Dendritic cell treated with granulocyte-macrophage colony-stimulating factor and Interleukin-4, amounts not matched to agents 40 ng/mL and 50 ng/mL, for 4 days (primary cell): ENCODE results near the gene ASAP3.
A peak's percentile ranks its signal among the peaks of the same experiment; 100 is the strongest.

Experiments used
- H3K27ac Mint-ChIP-seq: one replicate; pipeline ENCODE4 v1.8.0; 2022; ENCODE audit warnings: mild to moderate bottlenecking, mixed read lengths
- H3K27me3 Mint-ChIP-seq: one replicate; pipeline ENCODE4 v1.8.0; 2022; ENCODE audit warnings: mild to moderate bottlenecking, mixed read lengths
- H3K36me3 Mint-ChIP-seq: one replicate; pipeline ENCODE4 v1.8.0; 2022; ENCODE audit warnings: low read depth, mixed read lengths
- H3K4me1 Mint-ChIP-seq: one replicate; pipeline ENCODE4 v1.8.0; 2022; ENCODE audit warnings: low read depth, mixed read lengths
- H3K4me3 Mint-ChIP-seq: one replicate; pipeline ENCODE4 v1.8.0; 2022; ENCODE audit warnings: mild to moderate bottlenecking, moderate library complexity, mixed read lengths
- H3K9me3 Mint-ChIP-seq: one replicate; pipeline ENCODE4 v1.8.0; 2022; ENCODE audit warnings: mixed read lengths
- intact Hi-C: fragments of 100-400 bp; cut with micrococcal nuclease; formaldehyde crosslinking; loops from one replicate; pipeline ENCODE4 v1.15.0; 2022

Gene ASAP3

DNA sequence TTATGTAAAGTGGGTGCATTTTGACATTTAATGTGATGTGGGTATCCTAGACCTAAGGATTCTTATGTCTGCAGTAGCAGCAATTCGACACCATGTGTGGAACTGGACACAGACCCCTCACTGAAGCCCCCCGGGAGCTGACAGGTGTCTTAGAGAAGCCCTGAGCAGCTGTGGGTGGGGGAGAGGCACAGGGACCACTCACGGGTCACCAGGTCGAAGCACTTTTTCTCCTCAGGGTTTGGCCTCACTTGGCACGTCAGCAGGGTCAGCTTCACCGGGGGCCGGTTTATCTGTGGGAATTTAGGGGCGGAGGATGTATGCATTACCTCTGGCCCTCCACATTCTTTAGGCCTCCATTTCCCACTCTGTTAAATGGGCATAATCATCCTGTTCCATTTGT is 45.4 kb downstream of the ASAP3 start:
- peaks cover 19% of the 10 kb centered on the region for H3K4me1 Mint-ChIP-seq
- no peak overlapping the region for H3K4me3 Mint-ChIP-seq
- peaks cover 56% of the 10 kb centered on the region for H3K27me3 Mint-ChIP-seq
- intact Hi-C loops: no loop called here
- no peaks in the 10 kb centered on the region for H3K36me3 Mint-ChIP-seq
- H3K27ac Mint-ChIP-seq: no peak overlapping the region
- H3K9me3 Mint-ChIP-seq: no peaks in the 10 kb centered on the region

DNA sequence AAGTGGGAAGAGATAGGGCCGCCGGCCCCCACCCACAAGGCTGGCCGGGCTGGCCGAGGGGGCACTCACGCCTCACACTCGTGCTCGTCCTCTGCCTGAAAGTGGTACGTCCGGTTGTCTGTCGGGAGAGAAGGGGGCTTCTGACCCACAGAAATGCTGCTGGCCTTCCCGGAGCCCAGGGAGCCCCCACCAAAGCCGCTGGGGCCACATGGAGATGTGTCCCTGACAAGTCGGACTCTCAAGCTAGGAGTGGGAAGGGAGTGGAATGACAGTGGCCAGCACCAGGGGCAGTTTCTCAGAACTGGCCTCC is 46.7 kb downstream of the ASAP3 start:
- H3K4me1 Mint-ChIP-seq: peaks cover 7% of the 10 kb centered on the region
- H3K27ac Mint-ChIP-seq: no peak overlapping the region
- H3K4me3 Mint-ChIP-seq: no peak overlapping the region
- no peaks in the 10 kb centered on the region for H3K36me3 Mint-ChIP-seq
- H3K27me3 Mint-ChIP-seq: peaks cover 60% of the 10 kb centered on the region
- intact Hi-C loops: no loop called here
- no peaks in the 10 kb centered on the region for H3K9me3 Mint-ChIP-seq

DNA sequence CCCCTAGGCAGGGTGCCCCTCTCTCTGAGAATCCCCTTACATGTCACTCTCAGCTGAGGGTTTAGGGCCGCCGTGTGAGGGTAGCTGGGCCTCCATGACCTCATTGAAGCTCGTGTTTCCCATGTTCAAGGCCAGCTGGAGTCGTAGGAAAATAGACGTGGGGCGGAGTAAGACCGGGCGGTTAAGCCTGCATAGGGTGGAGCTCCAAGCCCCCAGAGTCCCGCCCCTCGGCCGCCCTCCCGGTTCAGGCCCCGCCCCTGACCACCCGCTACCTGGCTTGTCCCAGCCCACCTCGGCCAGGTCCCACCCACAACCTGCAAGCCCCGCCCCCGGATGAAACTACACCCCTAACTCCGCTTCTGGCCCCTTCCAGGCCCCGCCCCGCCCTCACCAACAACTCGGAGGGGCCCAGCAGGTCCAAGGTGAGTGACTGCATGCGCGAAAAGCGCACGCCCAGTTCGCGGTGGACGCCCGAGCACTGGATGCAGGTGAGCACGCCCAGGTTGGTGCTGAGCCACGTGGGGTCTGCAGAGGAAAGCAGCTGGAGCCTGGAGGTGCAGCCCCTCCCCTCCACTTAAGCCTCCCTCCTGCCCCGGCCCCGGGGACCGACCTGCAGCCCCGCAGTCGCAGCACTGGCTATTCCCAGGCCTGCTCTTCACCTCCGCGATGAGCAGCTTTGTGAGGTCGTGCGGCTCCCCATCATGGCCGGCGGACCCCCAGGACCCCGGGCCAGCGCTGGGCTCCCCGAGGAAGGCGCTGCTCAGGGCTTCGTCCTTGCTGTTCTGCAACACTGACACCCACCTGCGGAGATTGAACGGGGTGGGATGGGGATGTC is 47.2 kb downstream of the ASAP3 start:
- Mint-ChIP-seq H3K27me3 (peaks cover 58% of the 10 kb centered on the region), H3K4me3 (no peak overlapping the region), H3K9me3 (no peaks in the 10 kb centered on the region)

DNA sequence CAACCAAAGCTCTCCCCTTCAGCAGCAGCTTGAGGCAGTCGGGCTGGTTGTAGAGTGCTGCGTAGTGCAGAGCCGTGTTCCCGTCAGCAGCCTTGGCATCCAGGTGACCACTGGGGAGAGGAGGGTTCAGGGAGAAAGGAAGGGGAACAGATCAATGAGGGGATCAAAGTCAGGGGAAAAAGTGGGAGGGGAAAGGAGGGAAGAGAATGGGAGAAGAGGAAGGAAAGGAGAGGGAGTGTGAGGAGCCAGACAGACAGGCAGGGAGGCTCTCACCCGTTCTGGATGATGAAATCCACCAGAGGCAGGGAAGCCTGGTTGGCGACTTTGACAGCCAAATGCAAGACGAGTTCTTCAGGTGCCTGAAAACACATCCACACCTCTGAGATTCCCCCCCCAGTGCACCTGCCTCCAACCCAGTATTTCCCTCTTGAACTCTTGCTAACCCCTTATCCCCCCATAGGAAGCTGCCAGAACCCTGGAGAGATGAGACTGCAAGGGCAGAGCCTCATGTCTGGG is 49.7 kb downstream of the ASAP3 start:
- H3K36me3 Mint-ChIP-seq: no peaks in the 10 kb centered on the region
- no peaks in the 10 kb centered on the region for H3K9me3 Mint-ChIP-seq
- H3K4me3 Mint-ChIP-seq: no peak overlapping the region
- H3K27ac Mint-ChIP-seq: no peak overlapping the region
- intact Hi-C loops: no loop called here
- H3K27me3 Mint-ChIP-seq: peaks cover 69% of the 10 kb centered on the region
- H3K4me1 Mint-ChIP-seq: peaks cover 7% of the 10 kb centered on the region

More for the DNA sequence above, 47.2 kb downstream of the ASAP3 start:
- Mint-ChIP-seq H3K4me1 (peaks cover 7% of the 10 kb centered on the region), H3K36me3 (no peaks in the 10 kb centered on the region), H3K27ac (no peak overlapping the region)
- intact Hi-C loops: no loop called here

DNA sequence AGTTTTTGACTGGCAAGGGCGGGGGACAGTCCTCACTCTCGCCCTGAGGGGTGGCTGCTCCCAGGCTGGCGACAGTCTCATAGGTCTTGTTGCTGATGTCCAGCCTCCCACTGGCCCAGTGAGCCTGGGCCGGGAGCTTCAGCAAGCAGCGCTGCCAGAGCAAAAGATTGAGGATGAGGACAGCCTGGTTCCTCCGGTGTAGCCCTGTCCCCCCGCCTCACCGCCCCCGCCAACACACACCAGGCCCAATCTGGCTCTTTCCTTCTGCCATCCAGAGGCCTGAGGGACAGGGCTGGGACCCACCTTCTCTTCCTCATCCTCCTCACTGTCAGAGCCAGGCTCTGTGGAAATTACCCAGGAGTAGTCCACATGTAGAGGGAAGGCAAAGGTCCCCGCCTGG is 50.9 kb downstream of the ASAP3 start:
- no peak overlapping the region for H3K27ac Mint-ChIP-seq
- H3K4me1 Mint-ChIP-seq: peaks cover 8% of the 10 kb centered on the region
- H3K27me3 Mint-ChIP-seq: peaks cover 79% of the 10 kb centered on the region
- no peaks in the 10 kb centered on the region for H3K9me3 Mint-ChIP-seq
- intact Hi-C loops: no loop called here
- no peaks in the 10 kb centered on the region for H3K36me3 Mint-ChIP-seq
- no peak overlapping the region for H3K4me3 Mint-ChIP-seq

DNA sequence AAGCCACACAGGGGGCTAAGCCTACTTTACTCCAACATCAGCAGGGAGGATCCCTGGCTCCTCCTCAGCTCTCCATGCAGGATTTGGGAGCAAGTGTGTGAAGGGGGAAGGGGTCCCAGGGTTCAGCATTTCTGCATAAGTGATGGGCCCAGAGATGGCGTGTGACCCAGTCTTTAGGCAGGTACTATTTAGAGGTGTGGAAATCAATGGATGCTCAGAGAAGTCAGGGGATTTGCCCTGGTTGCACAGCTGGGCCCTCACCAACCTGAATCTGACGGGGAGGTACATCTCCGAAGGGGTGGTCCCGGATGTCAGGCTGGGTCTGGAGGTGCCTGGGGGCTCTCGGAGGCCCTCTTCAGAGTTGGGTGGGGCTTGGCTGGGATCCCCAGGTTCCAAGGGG is 52.5 kb downstream of the ASAP3 start:
- no peaks in the 10 kb centered on the region for H3K9me3 Mint-ChIP-seq
- H3K4me1 Mint-ChIP-seq: peaks cover 17% of the 10 kb centered on the region
- H3K27me3 Mint-ChIP-seq: peaks cover 75% of the 10 kb centered on the region
- intact Hi-C loops: no loop called here
- no peak overlapping the region for H3K27ac Mint-ChIP-seq
- H3K36me3 Mint-ChIP-seq: no peaks in the 10 kb centered on the region
- no peak overlapping the region for H3K4me3 Mint-ChIP-seq

DNA sequence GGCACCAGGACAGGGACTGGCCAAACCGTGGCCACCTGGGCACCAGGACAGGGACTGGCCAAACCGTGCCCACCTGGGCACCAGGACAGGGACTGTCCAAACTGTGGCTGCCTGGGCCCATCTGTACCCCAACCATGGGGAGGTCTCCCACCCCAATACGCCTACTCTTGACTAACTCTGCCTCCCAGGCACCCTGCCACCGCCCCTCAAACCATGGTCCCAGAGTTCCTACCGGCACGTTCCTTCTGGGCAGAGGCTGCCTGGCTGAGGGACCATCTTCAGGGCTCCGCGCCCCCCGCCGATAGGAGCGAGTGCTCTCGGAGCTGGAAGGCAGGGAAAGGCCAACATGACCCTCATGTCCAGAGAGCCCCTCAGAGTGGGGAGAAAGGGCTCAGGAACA is 53.2 kb downstream of the ASAP3 start:
- intact Hi-C loops: no loop called here
- Mint-ChIP-seq H3K4me3 (no peak overlapping the region), H3K27ac (no peak overlapping the region), H3K27me3 (peaks cover 76% of the 10 kb centered on the region), H3K36me3 (no peaks in the 10 kb centered on the region), H3K9me3 (no peaks in the 10 kb centered on the region), H3K4me1 (peaks cover 21% of the 10 kb centered on the region)

DNA sequence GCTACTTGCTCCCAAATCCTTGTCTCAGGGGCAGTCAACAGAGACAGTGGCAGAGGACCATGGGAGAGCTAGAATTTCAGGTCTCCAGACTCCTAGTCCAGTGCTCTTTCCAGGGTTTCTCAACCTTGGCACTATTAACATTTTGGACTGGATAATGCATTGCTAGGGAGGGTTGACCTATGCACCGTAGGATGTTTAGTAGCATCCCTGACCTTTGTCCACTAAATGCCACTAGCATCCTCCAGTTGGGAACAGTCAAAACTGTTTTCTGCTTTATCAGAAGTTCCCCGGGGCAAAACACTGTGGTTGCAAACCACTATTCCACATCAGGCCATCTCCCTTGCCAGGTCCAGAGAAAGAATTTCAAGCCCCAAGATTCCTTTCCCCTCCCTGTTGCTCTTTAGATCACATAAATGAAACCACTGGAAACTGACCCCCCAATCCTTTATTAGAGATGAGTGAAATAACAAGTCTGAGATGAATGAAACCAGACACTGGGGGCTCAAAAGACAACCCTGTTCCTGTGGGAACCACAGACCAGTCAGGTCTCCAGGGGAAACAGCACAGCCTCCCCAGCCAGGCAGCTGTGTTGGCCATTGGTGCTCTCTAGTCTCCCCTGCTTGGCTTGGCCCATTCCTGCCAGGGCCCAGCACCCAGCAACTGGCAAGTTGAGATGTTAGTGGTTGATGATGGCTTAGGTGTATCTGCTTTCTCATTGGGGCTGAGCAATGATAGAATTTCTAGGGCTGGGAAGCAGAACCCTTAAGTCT is 55.7 kb downstream of the ASAP3 start:
- intact Hi-C loops: no loop called here
- H3K9me3 Mint-ChIP-seq: no peaks in the 10 kb centered on the region
- no peak overlapping the region for H3K4me3 Mint-ChIP-seq
- H3K27me3 Mint-ChIP-seq: peaks cover 81% of the 10 kb centered on the region
- H3K4me1 Mint-ChIP-seq: peaks cover 40% of the 10 kb centered on the region
- no peak overlapping the region for H3K27ac Mint-ChIP-seq
- H3K36me3 Mint-ChIP-seq: no peaks in the 10 kb centered on the region

DNA sequence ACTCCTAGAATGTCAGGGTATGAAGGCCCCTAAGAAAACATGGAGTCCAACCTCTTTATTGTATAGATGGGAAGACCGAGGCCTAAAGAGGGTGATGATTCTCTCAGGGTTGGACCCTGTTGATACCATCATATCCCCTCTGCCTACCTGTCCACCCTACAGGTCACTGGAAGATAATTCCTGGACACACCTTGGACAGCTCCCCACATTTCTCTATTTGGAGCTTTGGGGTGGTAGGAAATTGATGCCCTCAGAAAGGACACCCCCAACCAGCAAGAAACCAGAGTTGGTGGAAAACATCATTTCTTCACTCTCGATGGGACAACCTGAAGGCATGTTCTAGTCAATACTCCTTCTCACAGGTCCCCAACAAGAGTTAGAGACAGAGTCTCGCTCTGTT is 56.4 kb downstream of the ASAP3 start:
- Mint-ChIP-seq H3K36me3 (no peaks in the 10 kb centered on the region), H3K27ac (no peak overlapping the region), H3K27me3 (peaks cover 78% of the 10 kb centered on the region), H3K4me1 (peaks cover 48% of the 10 kb centered on the region), H3K9me3 (no peaks in the 10 kb centered on the region), H3K4me3 (no peak overlapping the region)
- intact Hi-C loops: no loop called here

DNA sequence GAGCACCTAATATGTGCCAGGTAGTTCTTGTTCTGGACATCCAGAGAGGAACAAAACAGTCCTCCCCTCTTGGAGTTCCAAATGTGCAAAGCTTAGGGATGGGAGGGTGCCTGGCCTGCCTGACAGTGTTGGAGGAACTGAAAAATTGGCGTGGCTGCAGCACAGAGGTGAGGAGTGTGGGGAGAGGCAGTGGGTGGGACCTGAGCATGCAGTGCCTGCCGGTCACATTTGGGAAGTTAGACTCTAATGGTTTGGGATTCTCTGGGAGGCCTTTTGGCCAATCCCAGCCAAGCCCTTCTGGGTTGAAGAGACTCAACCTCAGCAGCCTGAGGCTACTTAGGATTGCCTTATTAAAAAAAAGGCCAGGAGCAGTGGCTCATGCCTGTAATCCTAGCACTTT is 57.2 kb downstream of the ASAP3 start:
- Mint-ChIP-seq H3K36me3 (no peaks in the 10 kb centered on the region), H3K27me3 (peaks cover 75% of the 10 kb centered on the region), H3K4me1 (peaks cover 55% of the 10 kb centered on the region), H3K27ac (no peak overlapping the region), H3K9me3 (no peaks in the 10 kb centered on the region), H3K4me3 (no peak overlapping the region)
- intact Hi-C loops: no loop called here

DNA sequence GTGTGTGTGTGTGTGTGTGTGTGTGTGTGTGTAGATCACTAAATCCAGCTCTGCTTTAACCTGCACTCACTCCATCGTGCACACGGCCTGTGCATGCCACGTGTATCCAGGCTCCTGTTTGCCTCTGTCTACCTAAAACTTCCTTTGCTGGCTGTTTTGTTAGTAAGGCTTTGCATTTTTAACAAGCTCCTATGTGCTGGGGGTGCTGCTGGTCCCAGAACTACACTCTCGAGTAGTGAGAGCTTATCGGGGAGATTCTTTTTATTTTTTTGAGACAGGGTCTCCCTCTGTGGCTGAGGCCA is 58.8 kb downstream of the ASAP3 start:
- H3K4me3 Mint-ChIP-seq: no peak overlapping the region
- H3K27me3 Mint-ChIP-seq: peaks cover 66% of the 10 kb centered on the region
- H3K9me3 Mint-ChIP-seq: no peaks in the 10 kb centered on the region
- intact Hi-C loops: no loop called here
- H3K27ac Mint-ChIP-seq: no peak overlapping the region
- H3K36me3 Mint-ChIP-seq: no peaks in the 10 kb centered on the region
- H3K4me1 Mint-ChIP-seq: peaks cover 58% of the 10 kb centered on the region

DNA sequence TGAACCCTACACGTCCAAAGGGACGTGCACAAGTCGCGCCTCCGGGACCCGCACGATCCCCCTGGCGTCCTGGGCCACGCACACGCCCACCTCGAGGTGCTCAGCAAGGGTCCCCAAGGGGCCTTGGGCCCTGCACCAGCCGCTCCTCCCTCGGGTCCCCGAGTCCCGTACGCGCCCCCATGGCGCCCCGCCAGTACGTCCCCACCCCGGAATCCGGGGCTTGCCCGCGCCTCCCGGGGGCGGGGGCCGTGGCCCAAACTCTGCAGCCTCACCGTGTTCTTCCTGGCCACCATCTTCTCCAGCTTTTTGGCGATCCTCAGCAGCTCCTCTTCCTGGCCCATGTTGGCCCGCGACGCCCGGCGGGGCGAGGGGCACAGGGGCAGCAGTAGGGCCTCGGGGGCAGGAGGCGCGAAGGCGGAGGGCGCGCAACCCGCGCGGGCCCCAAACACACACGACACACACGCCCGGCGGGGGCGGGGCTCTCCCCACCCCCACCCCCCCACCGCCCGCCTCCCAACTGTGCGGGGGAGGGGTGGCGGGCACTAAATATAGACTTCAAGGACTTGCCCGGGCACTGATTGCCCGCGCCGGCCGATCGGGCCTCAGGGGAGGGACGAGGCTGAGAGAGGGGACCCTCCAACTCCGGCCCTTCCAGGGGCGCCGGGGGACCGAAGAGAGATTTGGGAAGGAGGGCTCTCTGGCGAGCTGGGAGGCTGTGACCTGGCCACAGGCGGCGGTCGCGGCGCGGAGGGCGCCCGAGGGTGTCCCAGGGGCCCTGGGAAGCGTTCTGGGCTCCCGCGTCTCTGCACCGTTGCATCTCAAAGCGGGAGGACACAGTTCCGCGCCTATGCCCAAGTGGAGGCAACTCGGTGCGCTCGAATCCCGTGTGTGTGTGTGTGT is 59.4 kb downstream of the ASAP3 start, which contains the start of gene TCEA3:
Gene TCEA3, minus strand, starts transcription at position 456 of the 900 bp plus-strand sequence. Its CDS starts 115 bp downstream, at position 341.
- intact Hi-C loops: no loop called here
- H3K27ac Mint-ChIP-seq: no peak within 1 kb of the TSS
- peaks cover 58% of the 10 kb centered on the region for H3K4me1 Mint-ChIP-seq
- H3K9me3 Mint-ChIP-seq: no peaks in the 10 kb centered on the region
- peaks cover 69% of the 10 kb centered on the region for H3K27me3 Mint-ChIP-seq
- H3K4me3 Mint-ChIP-seq: peak within 1 kb of the TSS; percentile 72
- H3K36me3 Mint-ChIP-seq: no peaks in the 10 kb centered on the region

DNA sequence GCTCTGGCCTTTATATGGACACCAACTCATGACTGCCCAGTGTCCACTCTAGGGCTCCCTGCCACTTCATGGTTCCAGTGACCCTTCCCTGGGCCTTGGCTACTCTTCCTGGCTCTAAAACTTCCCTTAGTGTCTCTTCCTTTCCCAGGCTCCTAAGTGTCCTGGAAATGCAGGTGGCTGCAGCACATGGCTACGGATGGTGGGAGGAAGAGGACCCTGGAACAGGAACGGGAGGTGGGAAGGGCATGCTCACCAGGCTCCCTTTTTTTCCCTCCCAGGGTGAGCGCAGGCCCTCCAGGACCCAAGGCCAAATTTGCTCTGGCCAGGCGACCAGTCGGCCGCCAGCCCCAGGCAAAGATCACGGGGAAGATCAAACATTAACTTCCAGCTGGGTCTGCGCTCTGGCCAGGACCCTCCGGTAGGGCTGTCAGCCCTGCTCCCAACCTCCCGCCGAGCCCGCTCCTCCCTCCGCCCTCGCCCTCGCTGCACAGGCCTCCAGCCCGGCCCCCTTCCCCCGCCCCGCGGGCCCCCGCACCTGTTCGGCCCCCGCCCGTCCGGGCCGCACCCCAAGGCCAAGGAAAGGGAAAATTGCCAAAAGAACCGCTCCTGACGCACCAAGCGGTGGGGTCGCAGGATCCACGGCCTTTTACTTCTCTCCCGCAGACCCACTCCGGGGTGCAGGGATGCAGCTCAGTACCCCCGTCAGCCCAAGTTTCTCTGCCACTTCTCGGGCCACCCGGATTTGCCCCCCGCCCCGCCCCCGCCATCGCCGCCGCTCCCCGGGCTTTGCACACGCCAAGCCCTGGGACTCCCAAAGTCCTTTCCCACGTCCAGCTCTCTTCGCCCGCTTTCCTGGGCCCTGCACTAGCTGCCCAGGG is 60.3 kb downstream of the ASAP3 start:
- Mint-ChIP-seq H3K9me3 (no peaks in the 10 kb centered on the region), H3K4me3 (no peak overlapping the region), H3K36me3 (no peaks in the 10 kb centered on the region), H3K27ac (peak overlapping the region; percentile 35), H3K4me1 (peaks cover 58% of the 10 kb centered on the region), H3K27me3 (peaks cover 63% of the 10 kb centered on the region)
- intact Hi-C loops: no loop called here
